IMR-90 (cell line): ENCODE data around the gene UBE2E2.

ENCODE experiments used
- CEBPB ChIP-seq: IDR thresholded peaks from 2 replicates; pipeline ENCODE4 v1.6.1; 2012; ENCODE audit warnings: low read depth, low read length, improper control_type of control experiment
- CHD1 ChIP-seq: IDR thresholded peaks from 2 replicates; pipeline ENCODE4 v1.6.1; 2012; ENCODE audit warnings: low read depth, low read length, improper control_type of control experiment
- CTCF ChIP-seq: conservative IDR thresholded peaks from 2 replicates; pipeline ENCODE4 v1.5.1; 2012; ENCODE audit warnings: mild to moderate bottlenecking, low read depth, low read length, improper control_type of control experiment
- ELK1 ChIP-seq: fragments of 150-350 bp; IDR thresholded peaks from 2 replicates; pipeline ENCODE4 v1.6.1; 2016; ENCODE audit warnings: low read depth, mild to moderate bottlenecking, low read length, moderate library complexity, borderline replicate concordance
- FOS ChIP-seq: fragments of 150-350 bp; IDR thresholded peaks from 2 replicates; pipeline ENCODE4 v1.6.1; 2016; ENCODE audit warnings: low read depth, low read length
- MAFK ChIP-seq: IDR thresholded peaks from 2 replicates; pipeline ENCODE4 v1.6.1; 2012; ENCODE audit warnings: low read depth, low read length, improper control_type of control experiment
- MXI1 ChIP-seq: IDR thresholded peaks from 2 replicates; pipeline ENCODE4 v1.6.1; 2012; ENCODE audit warnings: low read depth, mild to moderate bottlenecking, low read length, moderate library complexity, borderline replicate concordance
- POLR2A ChIP-seq: IDR thresholded peaks from 2 replicates; pipeline ENCODE4 v1.6.1; 2012; ENCODE audit warnings: mild to moderate bottlenecking, low read depth, low read length
- RAD21 ChIP-seq: IDR thresholded peaks from 2 replicates; pipeline ENCODE4 v1.6.1; 2012; ENCODE audit warnings: low read length, improper control_type of control experiment
- RCOR1 ChIP-seq: IDR thresholded peaks from 2 replicates; pipeline ENCODE4 v1.6.1; 2012; ENCODE audit warnings: mild to moderate bottlenecking, low read length, improper control_type of control experiment; ENCODE audit not compliant: insufficient replicate concordance
- RFX5 ChIP-seq: IDR thresholded peaks from 2 replicates; pipeline ENCODE4 v1.8.0; 2012; ENCODE audit warnings: low read depth, mild to moderate bottlenecking, low read length, moderate library complexity
- USF2 ChIP-seq: fragments of 150-350 bp; IDR thresholded peaks from 2 replicates; pipeline ENCODE4 v1.6.1; 2017; ENCODE audit warnings: mild to moderate bottlenecking, antibody characterized with exemption, low read length, low read depth

- TF ChIP-seq POLR2A (no peak), CTCF (no peak), USF2 (no peak), RAD21 (no peak), CEBPB (no peak), RFX5 (no peak), RCOR1 (no peak), MXI1 (no peak), FOS (no peak), CHD1 (no peak), MAFK (no peak), ELK1 (no peak)
Observed at GRCh38 chr3:23626442-23626841, 423.3 kb downstream of the UBE2E2 start.
